T-cell (primary cell): ENCODE results near the gene COL26A1. TPM values are rescaled to one million over a fixed set of nuclear protein-coding genes. Genes with fewer than 3 reads are reported as not detected.
A peak's percentile ranks its signal among the peaks of the same experiment; 100 is the strongest.

Source experiments
- ATAC-seq, 4 experiments: fragments of 200-7000 bp in 3 of 4; fragments of 150-1000 bp in 1 of 4; cut with Tn5 transposase; replicated peaks in 1 of 4; 1 replicate in 3 of 4; 2 replicates in 1 of 4; pipeline ENCODE4 v1.10.0; 2021; ENCODE audit warnings: moderate library complexity in 3 of 4, mild to moderate bottlenecking in 2 of 4, moderate number of reproducible peaks in 1 of 4
- CTCF ChIA-PET, 2 donors: fragments of 300-600 bp; sonication (Branson Sonifier 250); formaldehyde crosslinking; loops; one replicate each; lab custom pipeline; 2022; ENCODE audit warnings: antibody characterized with exemption in 2 of 2; lab: Charles Lee
- POLR2A ChIA-PET, 2 donors: fragments of 300-600 bp; sonication (Branson Sonifier 250); formaldehyde crosslinking; loops; one replicate each; lab custom pipeline; 2022; ENCODE audit warnings: antibody characterized with exemption in 2 of 2; lab: Charles Lee
- DNase-seq, 35 experiments: peaks; one replicate each; pipeline versions ENCODE4 v3.0.0 to v3.0.0-alpha.2; 2013 to 2023
- H3K27ac ChIP-seq: one replicate; pipeline ENCODE4 v1.5.1; 2013; ENCODE audit warnings: low read length
- H3K27me3 ChIP-seq, 2 experiments: replicated peaks in 1 of 2; 1 replicate in 1 of 2; 2 replicates in 1 of 2; pipeline versions ENCODE4 v1.6.1 to v1.7.0; 2013; ENCODE audit warnings: low read length in 1 of 2, mixed read lengths in 1 of 2; ENCODE audit not compliant: control insufficient read depth in 2 of 2, insufficient read depth in 2 of 2; ENCODE audit errors: extremely low read depth in 1 of 2
- H3K36me3 ChIP-seq, 2 donors: 1 replicate in 1 of 2; 2 replicates in 1 of 2; pipeline versions ENCODE4 v1.6.1 to v1.7.0; 2013; ENCODE audit warnings: low read length in 1 of 2; ENCODE audit not compliant: control insufficient read depth in 2 of 2, insufficient read depth in 1 of 2; ENCODE audit errors: extremely low read depth in 1 of 2
- H3K4me1 ChIP-seq, 2 experiments: 1 replicate in 1 of 2; 2 replicates in 1 of 2; pipeline versions ENCODE4 v1.6.1 to v1.7.0; 2013; ENCODE audit warnings: low read length in 2 of 2, mixed read lengths in 1 of 2; ENCODE audit not compliant: insufficient read depth in 2 of 2, control insufficient read depth in 1 of 2; ENCODE audit errors: extremely low read depth in 1 of 2
- H3K4me3 ChIP-seq, 2 donors: 1 replicate in 1 of 2; 2 replicates in 1 of 2; pipeline versions ENCODE4 v1.5.1 to v1.7.0; 2013; ENCODE audit warnings: mild to moderate bottlenecking in 2 of 2, low read length in 1 of 2, moderate library complexity in 1 of 2; ENCODE audit not compliant: control insufficient read depth in 1 of 2; ENCODE audit errors: extremely low read depth in 1 of 2
- H3K9me3 ChIP-seq: 2 replicates; pipeline ENCODE4 v1.7.0; 2013
- H3K27ac Mint-ChIP-seq, 2 donors: one replicate each; pipeline ENCODE4 v1.8.0; 2020 to 2021; ENCODE audit warnings: mild to moderate bottlenecking in 2 of 2, mixed read lengths in 2 of 2
- H3K27me3 Mint-ChIP-seq, 2 donors: one replicate each; pipeline ENCODE4 v1.8.0; 2021 to 2022; ENCODE audit warnings: mixed read lengths in 2 of 2
- H3K36me3 Mint-ChIP-seq: one replicate; pipeline ENCODE4 v1.8.0; 2021; ENCODE audit warnings: mixed read lengths
- H3K4me1 Mint-ChIP-seq, 3 donors: one replicate each; pipeline ENCODE4 v1.8.0; 2020 to 2022; ENCODE audit warnings: mixed read lengths in 3 of 3, mild to moderate bottlenecking in 1 of 3
- H3K4me3 Mint-ChIP-seq, 3 donors: one replicate each; pipeline ENCODE4 v1.8.0; 2020 to 2022; ENCODE audit warnings: mild to moderate bottlenecking in 3 of 3, mixed read lengths in 3 of 3, moderate library complexity in 3 of 3
- H3K9me3 Mint-ChIP-seq, 3 donors: one replicate each; pipeline ENCODE4 v1.8.0; 2020 to 2022; ENCODE audit warnings: mixed read lengths in 3 of 3
- WGBS: methylation state at CpG from one replicate; pipeline ENCODE4 v1.1.5; 2013; ENCODE audit warnings: missing lambda C conversion rate; ENCODE audit not compliant: insufficient coverage; 5-methylcytosine and 5-hydroxymethylcytosine counted together
- total RNA-seq, 35 experiments: library from RNA in 6 of 35; stranded (reverse) in 6 of 35; fragments of 120-200 nt in 1 of 35; gene quantifications; one replicate each; pipeline versions ENCODE4 v1.2.1 to v1.2.4 and lab custom pipeline; 2013 to 2026

Gene COL26A1
- total RNA-seq, 5 donors from 2014 or later (not counting 1 experiment from before 2014, with no cell fraction given): 0.09 TPM; not detected in 4

DNA sequence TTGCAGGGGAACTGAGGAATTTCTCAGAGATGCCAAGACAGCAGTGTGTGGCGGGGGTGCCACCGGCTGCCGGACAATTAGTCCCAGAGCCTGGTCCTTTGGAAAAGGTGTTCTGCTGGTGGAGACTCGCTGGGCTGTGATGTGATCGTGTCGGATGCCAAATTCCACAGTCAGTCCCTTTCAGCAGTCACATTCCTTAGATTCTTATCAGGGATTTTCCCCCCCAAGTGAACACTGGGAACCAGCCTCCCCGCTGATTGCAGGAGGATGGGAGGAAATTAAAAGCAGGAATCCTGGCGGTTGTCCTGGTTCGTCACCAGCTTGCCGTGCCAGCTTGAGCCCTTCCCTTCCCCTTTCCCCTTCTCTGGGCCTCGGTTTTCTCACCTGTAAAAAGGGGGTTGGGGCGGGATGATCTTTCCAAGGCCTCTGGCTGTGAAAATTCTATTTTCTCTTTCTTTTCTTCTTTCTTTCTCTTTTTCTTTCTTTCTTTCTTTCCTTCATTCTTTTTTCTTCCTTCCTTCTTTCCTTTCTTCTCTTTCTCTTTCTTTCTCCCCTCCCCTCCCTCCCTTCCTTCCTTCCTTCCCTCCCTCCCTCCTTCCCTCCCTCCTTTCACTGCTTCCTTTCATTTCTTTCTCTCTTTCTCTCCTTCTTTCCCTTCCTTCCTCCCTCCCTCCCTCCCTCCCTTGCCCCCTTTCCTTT, 39.6 kb downstream of the COL26A1 start:
- peaks cover 13 to 36% of the 10 kb centered on the region in 2 donors for H3K27me3 Mint-ChIP-seq
- H3K27ac ChIP-seq: no peak overlapping the region
- H3K27ac Mint-ChIP-seq: no peak overlapping the region
- no peak overlapping the region for H3K4me3 ChIP-seq
- no peaks in the 10 kb centered on the region for H3K9me3 ChIP-seq
- H3K4me3 Mint-ChIP-seq: no peak overlapping the region
- no peak for DNase-seq
- H3K36me3 Mint-ChIP-seq: no peaks in the 10 kb centered on the region
- H3K27me3 ChIP-seq: peaks cover 0 to 42% of the 10 kb centered on the region in 2 experiments
- ChIA-PET CTCF (no interaction called here), POLR2A (no interaction called here)
- no CpG with 5 or more reads among the region's 12 CpGs for WGBS
- no peaks in the 10 kb centered on the region for H3K4me1 ChIP-seq
- no peaks in the 10 kb centered on the region for H3K36me3 ChIP-seq
- no peak for ATAC-seq
- H3K9me3 Mint-ChIP-seq: no peaks in the 10 kb centered on the region
- peaks cover 0 to 4% (median 0%) of the 10 kb centered on the region in 3 donors for H3K4me1 Mint-ChIP-seq

- Mint-ChIP-seq H3K36me3 (no peaks in the 10 kb centered on the region), H3K27me3 (peaks cover 13 to 36% of the 10 kb centered on the region in 2 donors)
- POLR2A ChIA-PET: no interaction called here
Observed at GRCh38 chr7:101402835-101403234, 40.2 kb downstream of the COL26A1 start.

DNA sequence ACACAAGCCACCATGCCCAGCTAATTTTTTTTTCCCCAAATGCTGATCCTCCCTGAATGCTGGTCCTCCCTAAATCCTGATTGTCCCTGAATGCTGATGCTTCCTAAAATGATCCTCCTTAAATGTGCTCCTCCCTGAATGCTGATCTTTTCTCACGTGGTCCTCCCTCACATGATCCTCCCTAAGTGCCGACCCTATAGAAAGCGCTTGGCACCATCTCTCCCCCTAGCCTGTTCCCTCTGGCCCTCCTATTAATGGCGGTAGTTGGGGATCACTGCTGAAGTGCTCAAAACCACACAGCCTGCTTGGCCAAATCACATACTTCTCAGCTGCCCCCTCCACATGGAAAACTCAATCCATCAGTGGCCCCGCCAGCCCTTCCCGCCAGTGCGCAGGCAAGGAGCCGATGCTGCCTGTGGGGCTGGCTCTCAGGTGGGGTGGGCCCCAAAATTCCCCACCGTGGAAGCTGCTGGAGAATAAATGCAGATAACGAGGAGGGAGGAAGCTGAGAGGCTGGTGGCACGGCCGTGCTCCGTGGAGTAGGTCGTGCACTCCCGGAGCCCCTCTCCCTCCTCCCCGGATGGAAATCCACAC, 42.9 kb downstream of the COL26A1 start:
- ChIA-PET CTCF (no interaction called here), POLR2A (no interaction called here)
- no peaks in the 10 kb centered on the region for H3K4me1 ChIP-seq
- no peak overlapping the region for H3K27ac ChIP-seq
- no peaks in the 10 kb centered on the region for H3K36me3 ChIP-seq
- Mint-ChIP-seq H3K9me3 (peaks cover 0 to 13% (median 12%) of the 10 kb centered on the region in 3 donors), H3K27me3 (peaks cover 9 to 25% of the 10 kb centered on the region in 2 donors), H3K27ac (no peak overlapping the region), H3K4me3 (no peak overlapping the region), H3K36me3 (no peaks in the 10 kb centered on the region), H3K4me1 (peaks cover 0 to 2% (median 0%) of the 10 kb centered on the region in 3 donors)
- H3K9me3 ChIP-seq: peaks cover 2% of the 10 kb centered on the region
- 85% methylated on average over 11 of the region's 16 CpGs for WGBS
- H3K4me3 ChIP-seq: no peak overlapping the region
- ATAC-seq (no peak), DNase-seq (no peak)
- peaks cover 0 to 26% of the 10 kb centered on the region in 2 experiments for H3K27me3 ChIP-seq

More at GRCh38 chr7:101402835-101403234, 40.2 kb downstream of the COL26A1 start:
- CTCF ChIA-PET: no interaction called here
- H3K27ac Mint-ChIP-seq: no peak overlapping the region
- no peaks in the 10 kb centered on the region for H3K9me3 Mint-ChIP-seq
- no CpG with 5 or more reads among the region's 6 CpGs for WGBS
- Histone ChIP-seq H3K27ac (no peak overlapping the region), H3K4me1 (no peaks in the 10 kb centered on the region), H3K36me3 (no peaks in the 10 kb centered on the region), H3K4me3 (no peak overlapping the region), H3K27me3 (peaks cover 0 to 39% of the 10 kb centered on the region in 2 experiments), H3K9me3 (no peaks in the 10 kb centered on the region)
- no peak overlapping the region for H3K4me3 Mint-ChIP-seq
- DNase-seq (no peak), ATAC-seq (no peak)
- H3K4me1 Mint-ChIP-seq: peaks cover 0 to 4% (median 0%) of the 10 kb centered on the region in 3 donors

GRCh38 chr7:101410743-101411507, 48.2 kb downstream of the COL26A1 start:
- Histone ChIP-seq H3K27me3 (peaks cover 0 to 20% of the 10 kb centered on the region in 2 experiments), H3K4me3 (no peak overlapping the region), H3K4me1 (peaks cover 0 to 8% of the 10 kb centered on the region in 2 experiments), H3K9me3 (peaks cover 2% of the 10 kb centered on the region), H3K27ac (no peak overlapping the region), H3K36me3 (no peaks in the 10 kb centered on the region)
- DNase-seq: peak in 30 of 35 experiments; percentile 4 to 59 (median 23)
- Mint-ChIP-seq H3K27ac (peak overlapping the region in 1 of 2 donors; percentile 14), H3K4me3 (peak overlapping the region in 1 of 3 donors; percentile 39), H3K9me3 (peaks cover 0 to 13% (median 12%) of the 10 kb centered on the region in 3 donors), H3K36me3 (no peaks in the 10 kb centered on the region), H3K4me1 (peaks cover 7 to 11% (median 8%) of the 10 kb centered on the region in 3 donors), H3K27me3 (peaks cover 9 to 20% of the 10 kb centered on the region in 2 donors)
- ChIA-PET CTCF (interaction anchor here (0.5 to 1.3 kb wide), 7 partner anchors 12 to 48 kb away, joined by 3 to 8 read pairs (median 3); partner anchors contain the start of gene COL26A1 (in 1 of the 2)), POLR2A (interaction anchor here (0.6 kb wide), 2 partner anchors 15 to 19 kb away, joined by 3 to 4 read pairs; no protein-coding TSS in a partner anchor)
- ATAC-seq: peak in 3 of 4 experiments; percentile 39 to 59 (median 55)
- WGBS: 29% methylated on average over 14 of the region's 16 CpGs

- DNase-seq (peak in 2 of 35 experiments; percentile 7 to 17), ATAC-seq (peak in 2 of 4 experiments; percentile 14 to 44)
- Histone ChIP-seq H3K36me3 (no peaks in the 10 kb centered on the region), H3K4me1 (peaks cover 0 to 8% of the 10 kb centered on the region in 2 experiments), H3K27ac (no peak overlapping the region), H3K27me3 (peaks cover 0 to 19% of the 10 kb centered on the region in 2 experiments), H3K9me3 (peaks cover 2% of the 10 kb centered on the region), H3K4me3 (no peak overlapping the region)
- ChIA-PET CTCF (interaction anchor here (0.5 to 1.3 kb wide), 6 partner anchors 12 to 48 kb away, joined by 3 to 8 read pairs (median 3); partner anchors contain the start of gene COL26A1 (in 1 of the 2)), POLR2A (interaction anchor here in 1 of 2 donors (0.6 kb wide), 1 partner anchor 15 kb away, joined by 3 read pairs; no protein-coding TSS in a partner anchor)
- Mint-ChIP-seq H3K36me3 (no peaks in the 10 kb centered on the region), H3K27me3 (peaks cover 9 to 20% of the 10 kb centered on the region in 2 donors), H3K27ac (no peak overlapping the region), H3K4me1 (peaks cover 7 to 11% (median 8%) of the 10 kb centered on the region in 3 donors), H3K9me3 (peaks cover 0 to 13% (median 12%) of the 10 kb centered on the region in 3 donors), H3K4me3 (peak overlapping the region in 1 of 3 donors; percentile 39)
- 21% methylated on average over 3 of the region's 4 CpGs for WGBS
Observed at GRCh38 chr7:101411508-101411874, 48.8 kb downstream of the COL26A1 start.

DNA sequence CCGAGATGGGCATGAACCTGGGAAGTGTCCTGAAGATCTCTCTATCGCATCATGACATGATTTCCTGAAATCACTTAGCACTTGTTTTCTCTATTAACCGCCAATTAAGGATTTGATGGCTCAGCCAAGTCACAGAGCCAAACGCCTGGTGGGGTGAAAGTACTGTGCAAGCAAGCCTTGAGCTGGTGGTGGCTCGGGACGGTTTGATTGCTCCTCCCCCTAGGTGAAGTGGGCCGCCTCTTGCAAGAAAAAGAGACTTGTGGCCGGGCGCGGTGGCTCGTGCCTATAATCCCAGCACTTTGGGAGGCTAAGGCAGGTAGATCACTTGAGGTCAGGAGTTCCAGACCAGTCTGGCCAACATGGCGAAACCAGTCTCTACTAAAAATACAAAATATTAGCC, 50.3 kb downstream of the COL26A1 start:
- no peak for DNase-seq
- Histone ChIP-seq H3K4me3 (no peak overlapping the region), H3K4me1 (peaks cover 0 to 8% of the 10 kb centered on the region in 2 experiments), H3K9me3 (peaks cover 2% of the 10 kb centered on the region), H3K36me3 (no peaks in the 10 kb centered on the region), H3K27ac (no peak overlapping the region), H3K27me3 (peaks cover 0 to 19% of the 10 kb centered on the region in 2 experiments)
- Mint-ChIP-seq H3K4me3 (no peak overlapping the region), H3K27me3 (peaks cover 9 to 20% of the 10 kb centered on the region in 2 donors), H3K9me3 (peaks cover 0 to 13% (median 12%) of the 10 kb centered on the region in 3 donors), H3K4me1 (peaks cover 7 to 11% (median 8%) of the 10 kb centered on the region in 3 donors), H3K36me3 (no peaks in the 10 kb centered on the region), H3K27ac (no peak overlapping the region)
- WGBS: 76% methylated on average over 4 of the region's 12 CpGs
- CTCF ChIA-PET: no interaction called here
- ATAC-seq: no peak
- POLR2A ChIA-PET: no interaction called here
